Keratinocyte (primary cell): ENCODE data around the gene DENND10. TPM values are rescaled to one million over a fixed set of nuclear protein-coding genes. Genes with fewer than 3 reads are reported as not detected.

Experiments
- DNase-seq: peaks from one replicate; pipeline ENCODE4 v3.0.0-alpha.2; 2011; ENCODE audit warnings: low read depth, missing footprints, low spot score
- FAIRE-seq: peaks from 2 replicates; lab custom pipeline; 2011; peaks lifted over from hg19 to GRCh38; lab: Jason Lieb, UNC
- H2AFZ ChIP-seq: 2 replicates; pipeline ENCODE4 v1.6.0; 2012; ENCODE audit warnings: low read length, control low read depth, inconsistent platforms; ENCODE audit not compliant: control insufficient read depth
- H3K27ac ChIP-seq: 2 replicates; pipeline ENCODE4 v1.5.1; 2011; ENCODE audit warnings: low read length; ENCODE audit not compliant: control insufficient read depth, insufficient read depth
- H3K27me3 ChIP-seq: 3 replicates; pipeline ENCODE4 v1.6.0; 2011; ENCODE audit warnings: low read length; ENCODE audit not compliant: control insufficient read depth, insufficient read depth; ENCODE audit errors: extremely low read depth
- H3K36me3 ChIP-seq, 2 experiments: 2 replicates in 1 of 2; 3 replicates in 1 of 2; pipeline ENCODE4 v1.5.1; 2011; ENCODE audit warnings: low read length in 2 of 2, mild to moderate bottlenecking in 1 of 2; ENCODE audit not compliant: control insufficient read depth in 2 of 2, insufficient read depth in 2 of 2; ENCODE audit errors: extremely low read depth in 1 of 2
- H3K4me1 ChIP-seq: 3 replicates; pipeline ENCODE4 v1.5.1; 2011; ENCODE audit warnings: low read length; ENCODE audit not compliant: control insufficient read depth, insufficient read depth; ENCODE audit errors: extremely low read depth
- H3K4me2 ChIP-seq: 3 replicates; pipeline ENCODE4 v1.6.0; 2011; ENCODE audit warnings: low read depth, low read length; ENCODE audit not compliant: control insufficient read depth, insufficient read depth; ENCODE audit errors: extremely low read depth
- H3K4me3 ChIP-seq, 3 experiments: fragments of 200-600 bp in 1 of 3; sonication (generic) in 1 of 3; 2 replicates in 2 of 3; 3 replicates in 1 of 3; pipeline ENCODE4 v1.5.1; 2011 to 2016; ENCODE audit warnings: low read length in 3 of 3, mild to moderate bottlenecking in 3 of 3, control low read depth in 2 of 3, inconsistent platforms in 1 of 3, low read depth in 1 of 3, mixed read lengths in 1 of 3, mixed run types in 1 of 3, moderate library complexity in 1 of 3; ENCODE audit not compliant: control insufficient read depth in 2 of 3, insufficient read depth in 2 of 3; ENCODE audit errors: extremely low read depth in 1 of 3
- H3K79me2 ChIP-seq: 2 replicates; pipeline ENCODE4 v1.6.0; 2012; ENCODE audit warnings: low read length; ENCODE audit not compliant: control insufficient read depth, insufficient read depth
- H3K9ac ChIP-seq: 3 replicates; pipeline ENCODE4 v1.6.0; 2011; ENCODE audit warnings: low read length; ENCODE audit not compliant: control insufficient read depth, insufficient read depth; ENCODE audit errors: extremely low read depth
- H3K9me1 ChIP-seq: 3 replicates; pipeline ENCODE4 v1.6.0; 2011; ENCODE audit warnings: low read length; ENCODE audit not compliant: control insufficient read depth, insufficient read depth; ENCODE audit errors: extremely low read depth
- H3K9me3 ChIP-seq: 2 replicates; pipeline ENCODE4 v1.5.1; 2012; ENCODE audit warnings: low read depth, low read length; ENCODE audit not compliant: control insufficient read depth
- H4K20me1 ChIP-seq: 3 replicates; pipeline ENCODE4 v1.6.0; 2011; ENCODE audit warnings: low read length; ENCODE audit not compliant: control insufficient read depth, insufficient read depth; ENCODE audit errors: extremely low read depth
- EZH2 ChIP-seq: IDR thresholded peaks from one replicate; pipeline ENCODE4 v1.6.1; 2012; ENCODE audit warnings: inconsistent platforms, mild to moderate bottlenecking, low read length, moderate library complexity
- dilution Hi-C: fragments of 300-500 bp; cut with MboI; formaldehyde crosslinking; loops from one replicate; pipeline ENCODE4 v1.7.0; 2020; ENCODE audit warnings: low sequenced_read_pairs; ENCODE audit not compliant: extremely low pct_ligation_motif_present
- polyA plus RNA-seq, 5 experiments: library from polyadenylated mRNA; depleted of rRNA in 3 of 5; stranded (reverse) in 3 of 5; stranded (forward) in 1 of 5; unstranded in 1 of 5; fragments of >200 nt; gene quantifications; 1 replicate in 1 of 5; 2 replicates in 3 of 5; 3 replicates in 1 of 5; pipeline versions ENCODE4 v1.2.1 to v1.2.3, GENCODE V29; 2011 to 2012; ENCODE audit warnings: missing spikeins in 2 of 5, low read depth in 1 of 5, low replicate concordance in 1 of 5
- TF ChIP-seq, protein P1 (sequence below), 3 experiments: IDR thresholded peaks in 1 of 3; conservative IDR thresholded peaks in 1 of 3; optimal IDR thresholded peaks in 1 of 3; 2 replicates in 2 of 3; 3 replicates in 1 of 3; pipeline versions ENCODE3 to v1.5.1; 2011; ENCODE audit warnings: low read length in 3 of 3, mild to moderate bottlenecking in 3 of 3, moderate library complexity in 2 of 3, control low read depth in 1 of 3, inconsistent platforms in 1 of 3; ENCODE audit not compliant: insufficient read depth in 2 of 3; ENCODE audit errors: extremely low read depth in 1 of 3

The DENND10 gene
- polyA plus RNA-seq, 1 donor (not counting 4 experiments of a cell fraction or from before 2014, with no cell fraction given) = 76.5 TPM

DNA sequence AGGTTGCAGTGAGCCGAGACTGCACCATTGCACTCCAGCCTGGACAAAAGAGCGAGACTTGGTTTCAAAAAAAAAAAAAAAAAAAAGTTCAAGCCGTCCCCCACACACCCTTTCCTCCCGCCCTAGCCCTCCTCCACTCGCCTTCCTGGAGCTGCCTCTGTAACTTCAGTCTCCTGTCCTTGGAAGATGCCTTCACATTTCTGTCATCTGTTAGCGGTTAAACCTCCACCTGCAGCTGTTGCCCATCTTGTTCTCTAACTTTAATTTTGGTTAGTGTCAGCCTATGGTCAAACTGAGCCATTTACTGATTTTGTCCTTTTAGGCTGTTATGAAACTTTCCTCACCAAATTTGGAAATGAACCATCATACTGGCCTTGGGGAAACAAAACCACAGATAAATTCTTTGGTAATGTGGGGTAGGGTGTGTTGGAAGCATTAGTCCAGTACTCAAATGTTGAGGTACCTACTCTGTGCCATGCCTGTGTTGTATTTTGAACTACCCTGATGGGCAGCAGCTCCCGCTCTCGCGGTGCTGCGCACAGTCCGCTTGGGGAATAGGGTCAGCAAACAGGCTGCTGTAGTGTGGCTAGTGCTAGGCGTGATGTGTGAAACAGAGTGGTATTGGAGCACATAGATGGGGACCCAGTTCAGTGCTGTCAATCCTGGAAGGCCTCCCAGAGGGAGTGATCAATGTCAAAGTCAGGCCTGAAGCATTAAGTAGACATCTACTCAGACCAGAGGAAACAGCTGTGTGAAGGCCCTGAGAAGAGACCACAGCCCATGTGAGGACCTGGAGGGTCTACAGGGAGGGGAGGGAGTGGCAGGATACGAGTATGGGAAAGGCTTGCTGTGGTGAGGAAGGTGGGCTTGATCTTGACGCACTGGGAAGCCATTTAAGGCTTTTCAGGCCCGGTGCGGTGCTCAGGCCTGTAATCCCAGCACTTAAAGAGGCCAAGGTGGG, 34.7 kb downstream of the DENND10 start:
- TF ChIP-seq EZH2 = no peak
- TF ChIP-seq, protein P1, sequence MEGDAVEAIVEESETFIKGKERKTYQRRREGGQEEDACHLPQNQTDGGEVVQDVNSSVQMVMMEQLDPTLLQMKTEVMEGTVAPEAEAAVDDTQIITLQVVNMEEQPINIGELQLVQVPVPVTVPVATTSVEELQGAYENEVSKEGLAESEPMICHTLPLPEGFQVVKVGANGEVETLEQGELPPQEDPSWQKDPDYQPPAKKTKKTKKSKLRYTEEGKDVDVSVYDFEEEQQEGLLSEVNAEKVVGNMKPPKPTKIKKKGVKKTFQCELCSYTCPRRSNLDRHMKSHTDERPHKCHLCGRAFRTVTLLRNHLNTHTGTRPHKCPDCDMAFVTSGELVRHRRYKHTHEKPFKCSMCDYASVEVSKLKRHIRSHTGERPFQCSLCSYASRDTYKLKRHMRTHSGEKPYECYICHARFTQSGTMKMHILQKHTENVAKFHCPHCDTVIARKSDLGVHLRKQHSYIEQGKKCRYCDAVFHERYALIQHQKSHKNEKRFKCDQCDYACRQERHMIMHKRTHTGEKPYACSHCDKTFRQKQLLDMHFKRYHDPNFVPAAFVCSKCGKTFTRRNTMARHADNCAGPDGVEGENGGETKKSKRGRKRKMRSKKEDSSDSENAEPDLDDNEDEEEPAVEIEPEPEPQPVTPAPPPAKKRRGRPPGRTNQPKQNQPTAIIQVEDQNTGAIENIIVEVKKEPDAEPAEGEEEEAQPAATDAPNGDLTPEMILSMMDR (optimal IDR thresholded peaks at IDR 0.05 in 1 of 3, IDR thresholded peaks at IDR 0.05 in 1 of 3, conservative IDR thresholded peaks at IDR 0.05 in 1 of 3; ENCODE audit: extremely low read depth in 1 of 3, insufficient read depth in 2 of 3, low read length in 3 of 3) = no peak
- Histone ChIP-seq H3K79me2 (no peaks in the 10 kb centered on the region), H3K4me1 (no peaks in the 10 kb centered on the region), H3K4me3 (no peak overlapping the region), H4K20me1 (no peaks in the 10 kb centered on the region), H3K9me3 (no peaks in the 10 kb centered on the region), H3K9me1 (no peaks in the 10 kb centered on the region), H3K27me3 (no peaks in the 10 kb centered on the region), H3K36me3 (peaks cover 9 to 11% of the 10 kb centered on the region in 2 experiments), H3K4me2 (no peak overlapping the region), H2AFZ (no peak overlapping the region), H3K27ac (no peak overlapping the region), H3K9ac (no peak overlapping the region)
- dilution Hi-C loops = no loop called here
- FAIRE-seq = no peak
- no peak for DNase-seq

DNA sequence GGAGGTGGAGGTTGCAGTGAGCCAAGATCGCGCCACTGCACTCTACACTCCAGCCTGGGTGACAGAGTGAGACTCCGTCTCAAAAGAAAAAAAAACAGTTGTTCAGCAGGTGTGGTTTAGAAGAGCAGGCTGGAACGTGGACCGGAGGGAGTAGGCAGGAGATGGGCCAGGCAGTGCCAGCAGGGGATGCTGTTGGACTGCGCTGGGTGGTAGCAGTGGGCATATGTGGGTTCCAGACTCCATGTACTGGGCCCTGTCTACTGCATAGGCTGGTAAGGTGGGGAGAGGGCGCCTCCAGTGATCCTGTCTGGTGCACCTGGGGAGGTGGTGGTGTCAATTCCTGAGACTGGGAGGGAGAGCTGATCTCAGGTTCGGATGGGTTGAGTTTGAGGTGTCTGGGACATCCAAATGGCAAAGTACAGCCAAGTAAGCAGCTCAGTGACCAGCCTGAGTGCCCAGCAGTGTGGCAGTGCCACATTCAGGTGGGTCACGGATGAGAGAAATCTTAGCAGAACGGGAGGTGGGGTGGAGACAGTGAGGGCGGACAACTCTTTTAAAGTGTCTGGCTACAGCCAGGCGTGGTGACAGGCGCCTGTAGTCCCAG, 35.7 kb downstream of the DENND10 start:
- Histone ChIP-seq H3K9me3 (no peaks in the 10 kb centered on the region), H2AFZ (no peak overlapping the region), H3K9ac (no peak overlapping the region), H3K27me3 (no peaks in the 10 kb centered on the region), H3K79me2 (no peaks in the 10 kb centered on the region), H4K20me1 (no peaks in the 10 kb centered on the region), H3K9me1 (no peaks in the 10 kb centered on the region), H3K27ac (no peak overlapping the region), H3K4me3 (no peak overlapping the region), H3K4me1 (no peaks in the 10 kb centered on the region), H3K36me3 (peaks cover 9% of the 10 kb centered on the region in 2 experiments), H3K4me2 (no peak overlapping the region)
- no peak for TF ChIP-seq EZH2
- TF ChIP-seq, protein P1 (optimal IDR thresholded peaks at IDR 0.05 in 1 of 3, IDR thresholded peaks at IDR 0.05 in 1 of 3, conservative IDR thresholded peaks at IDR 0.05 in 1 of 3; ENCODE audit: extremely low read depth in 1 of 3, insufficient read depth in 2 of 3, low read length in 3 of 3) = peak; percentile 72 to 97 (median 86)
- FAIRE-seq = no peak
- DNase-seq = no peak
- dilution Hi-C loops = no loop called here
